WTC11 (cell line): ENCODE data around the gene ZNF501. TPM values are rescaled to one million over a fixed set of nuclear protein-coding genes. Genes with fewer than 3 reads are reported as not detected.
A peak's percentile ranks its signal among the peaks of the same experiment; 100 is the strongest.

Source experiments
- ATAC-seq: fragments of 200-7000 bp; cut with Tn5 transposase; 2 replicates; pipeline ENCODE4 v1.10.0; 2021; ENCODE audit warnings: mild to moderate bottlenecking, moderate library complexity
- CTCF ChIA-PET: fragments of 300-600 bp; sonication (Branson Sonifier 250); formaldehyde crosslinking; loops from one replicate; lab custom pipeline; 2021; ENCODE audit warnings: antibody characterized with exemption; lab: Charles Lee
- POLR2A ChIA-PET: fragments of 350-600 bp; sonication (Branson Sonifier 250); formaldehyde crosslinking; loops from one replicate; lab custom pipeline; 2021; ENCODE audit warnings: antibody characterized with exemption; lab: Charles Lee
- DNase-seq: peaks from one replicate; pipeline ENCODE4 v3.0.0; 2021; ENCODE audit warnings: low spot score
- H3K27ac Mint-ChIP-seq: 2 replicates; pipeline ENCODE4 v1.8.0; 2021; ENCODE audit warnings: mixed read lengths
- H3K27me3 Mint-ChIP-seq: 2 replicates; pipeline ENCODE4 v1.8.0; 2021; ENCODE audit warnings: low read depth, mild to moderate bottlenecking, moderate library complexity, mixed read lengths
- H3K36me3 Mint-ChIP-seq: 2 replicates; pipeline ENCODE4 v1.8.0; 2021; ENCODE audit warnings: mixed read lengths
- H3K4me1 Mint-ChIP-seq: 2 replicates; pipeline ENCODE4 v1.8.0; 2022; ENCODE audit warnings: mixed read lengths
- H3K4me3 Mint-ChIP-seq: 2 replicates; pipeline ENCODE4 v1.8.0; 2021; ENCODE audit warnings: mild to moderate bottlenecking, moderate library complexity, mixed read lengths
- H3K9me3 Mint-ChIP-seq: 2 replicates; pipeline ENCODE4 v1.8.0; 2021; ENCODE audit warnings: mixed read lengths
- AFF4 ChIP-seq: sonication (generic); formaldehyde crosslinking; IDR thresholded peaks from 2 replicates; pipeline ENCODE4 v1.8.1; 2023; ENCODE audit warnings: mild to moderate bottlenecking, missing genetic modification reagents, borderline replicate concordance
- ATF2 ChIP-seq: sonication (generic); formaldehyde crosslinking; IDR thresholded peaks from 2 replicates; pipeline ENCODE4 v1.8.1; 2022; ENCODE audit warnings: low read depth, missing genetic modification reagents, borderline replicate concordance
- CBFB ChIP-seq: sonication (generic); formaldehyde crosslinking; IDR thresholded peaks from 2 replicates; pipeline ENCODE4 v1.8.1; 2022; ENCODE audit warnings: mild to moderate bottlenecking, low read depth, missing genetic modification reagents
- CREM ChIP-seq: sonication (generic); formaldehyde crosslinking; IDR thresholded peaks from 2 replicates; pipeline ENCODE4 v1.8.1; 2022; ENCODE audit warnings: mild to moderate bottlenecking, missing genetic modification reagents, moderate library complexity
- ESRRA ChIP-seq: sonication (generic); formaldehyde crosslinking; IDR thresholded peaks from 2 replicates; pipeline ENCODE4 v1.8.1; 2022; ENCODE audit warnings: mild to moderate bottlenecking, missing genetic modification reagents, borderline replicate concordance
- FOXJ3 ChIP-seq: sonication (generic); formaldehyde crosslinking; IDR thresholded peaks from 2 replicates; pipeline ENCODE4 v1.9.0; 2021; ENCODE audit warnings: missing genetic modification reagents, mild to moderate bottlenecking, borderline replicate concordance
- FOXK1 ChIP-seq: sonication (generic); formaldehyde crosslinking; IDR thresholded peaks from 2 replicates; pipeline ENCODE4 v1.8.0; 2022; ENCODE audit warnings: mild to moderate bottlenecking, moderate library complexity, missing genetic modification reagents
- IRF2 ChIP-seq: sonication (generic); formaldehyde crosslinking; IDR thresholded peaks from 2 replicates; pipeline ENCODE4 v1.8.0; 2022; ENCODE audit warnings: low read depth, missing genetic modification reagents, borderline replicate concordance
- JAZF1 ChIP-seq: fragments of 250-450 bp; sonication (Bioruptor Pico); IDR thresholded peaks from 2 replicates; pipeline ENCODE4 v1.9.0; 2021; ENCODE audit warnings: moderate library complexity, mild to moderate bottlenecking, inconsistent platforms
- JUN ChIP-seq: sonication (generic); formaldehyde crosslinking; IDR thresholded peaks from 2 replicates; pipeline ENCODE4 v1.8.0; 2023; ENCODE audit warnings: mild to moderate bottlenecking, missing genetic modification reagents
- KAT7 ChIP-seq: sonication (generic); formaldehyde crosslinking; IDR thresholded peaks from 2 replicates; pipeline ENCODE4 v1.8.1; 2023; ENCODE audit warnings: missing genetic modification reagents, mild to moderate bottlenecking, borderline replicate concordance
- MYBL2 ChIP-seq: sonication (generic); formaldehyde crosslinking; IDR thresholded peaks from 2 replicates; pipeline ENCODE4 v1.8.1; 2023; ENCODE audit warnings: mild to moderate bottlenecking, moderate library complexity, missing genetic modification reagents
- NFYB ChIP-seq: sonication (generic); formaldehyde crosslinking; conservative IDR thresholded peaks from 2 replicates; pipeline ENCODE4 v1.8.0; 2022; ENCODE audit warnings: low read depth, missing genetic modification reagents
- NR3C1 ChIP-seq: sonication (generic); formaldehyde crosslinking; conservative IDR thresholded peaks from 2 replicates; pipeline ENCODE4 v1.8.1; 2023; ENCODE audit warnings: low read depth, mild to moderate bottlenecking, missing genetic modification reagents
- SMAD4 ChIP-seq: sonication (generic); formaldehyde crosslinking; IDR thresholded peaks from 2 replicates; pipeline ENCODE4 v1.8.0; 2022; ENCODE audit warnings: mild to moderate bottlenecking, missing genetic modification reagents
- SOX15 ChIP-seq: fragments of 250-450 bp; sonication (Bioruptor Pico); IDR thresholded peaks from 2 replicates; pipeline ENCODE4 v1.9.0; 2021; ENCODE audit warnings: mild to moderate bottlenecking
- SP1 ChIP-seq: sonication (generic); formaldehyde crosslinking; conservative IDR thresholded peaks from 2 replicates; pipeline ENCODE4 v1.8.1; 2022; ENCODE audit warnings: missing genetic modification reagents
- TEAD1 ChIP-seq: sonication (generic); formaldehyde crosslinking; IDR thresholded peaks from 2 replicates; pipeline ENCODE4 v1.8.0; 2022; ENCODE audit warnings: mild to moderate bottlenecking, missing genetic modification reagents
- ZNF121 ChIP-seq: sonication (generic); formaldehyde crosslinking; IDR thresholded peaks from 2 replicates; pipeline ENCODE4 v1.8.0; 2023; ENCODE audit warnings: missing genetic modification reagents
- ZNF138 ChIP-seq: sonication (generic); formaldehyde crosslinking; conservative IDR thresholded peaks from 2 replicates; pipeline ENCODE4 v1.8.1; 2022; ENCODE audit warnings: mild to moderate bottlenecking, moderate library complexity, missing genetic modification reagents
- ZNF317 ChIP-seq: sonication (generic); formaldehyde crosslinking; IDR thresholded peaks from 2 replicates; pipeline ENCODE4 v1.8.1; 2023; ENCODE audit warnings: low read depth, mild to moderate bottlenecking, moderate library complexity, missing genetic modification reagents, borderline replicate concordance
- ZNF416 ChIP-seq: fragments of 250-450 bp; sonication (Bioruptor Pico); IDR thresholded peaks from 2 replicates; pipeline ENCODE4 v1.9.0; 2021; ENCODE audit warnings: mild to moderate bottlenecking, inconsistent platforms
- ZNF671 ChIP-seq: fragments of 250-450 bp; sonication (Bioruptor Pico); IDR thresholded peaks from 2 replicates; pipeline ENCODE4 v1.8.0; 2021; ENCODE audit warnings: mild to moderate bottlenecking
- total RNA-seq: library from RNA; stranded (reverse); gene quantifications from 3 replicates; pipeline ENCODE4 v1.2.3, GENCODE V29; 2021
- TF ChIP-seq, protein P1 (sequence below): sonication (generic); formaldehyde crosslinking; IDR thresholded peaks from 2 replicates; pipeline ENCODE4 v1.8.0; 2022; ENCODE audit warnings: missing genetic modification reagents
- TF ChIP-seq, protein P2 (sequence below): sonication (generic); formaldehyde crosslinking; IDR thresholded peaks from 2 replicates; pipeline ENCODE4 v1.8.0; 2022; ENCODE audit warnings: mild to moderate bottlenecking, missing genetic modification reagents
- TF ChIP-seq, protein P3 (sequence below): sonication (generic); formaldehyde crosslinking; IDR thresholded peaks from 2 replicates; pipeline ENCODE4 v1.8.0; 2022; ENCODE audit warnings: mild to moderate bottlenecking, missing genetic modification reagents

The ZNF501 gene
- total RNA-seq, 1 experiment from 2014 or later, result 8.8 TPM

DNA sequence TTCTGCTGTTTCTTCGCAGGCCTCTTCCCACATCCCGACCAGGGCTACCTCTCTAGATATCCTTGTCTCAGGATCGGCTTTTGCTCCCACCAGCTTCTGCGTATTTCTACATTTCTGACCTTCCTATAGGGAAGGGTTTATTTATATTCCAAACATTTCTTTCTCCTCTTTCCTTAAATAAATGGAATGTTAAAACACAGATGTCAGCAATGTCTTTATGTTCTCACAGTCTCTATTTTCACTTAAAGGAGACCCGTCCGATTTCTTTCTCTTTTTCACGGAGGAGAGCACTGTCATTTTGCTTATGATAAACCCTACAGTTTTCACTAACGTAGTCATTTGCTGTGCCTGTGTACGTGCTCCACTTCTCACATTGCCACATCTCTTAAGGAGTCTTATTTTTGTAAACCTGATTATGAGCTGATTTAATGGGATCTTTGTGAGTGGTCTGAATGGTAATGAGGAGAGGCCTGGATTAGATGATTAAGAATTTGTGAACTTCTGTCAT lies 32.8 kb downstream of the ZNF501 start:
- ATAC-seq, result no peak
- Mint-ChIP-seq H3K27me3 (no peaks in the 10 kb centered on the region; the same call in 1 of the 2 replicates), H3K27ac (peak overlapping the region; percentile 95), H3K4me1 (peaks cover 16% of the 10 kb centered on the region), H3K9me3 (peaks cover 35% of the 10 kb centered on the region), H3K4me3 (peak overlapping the region; percentile 90), H3K36me3 (peaks cover 58% of the 10 kb centered on the region)
- DNase-seq, result no peak
- ChIA-PET POLR2A (interaction anchor here (0.6 to 1.8 kb wide), 8 partner anchors 33 to 1780 kb away, joined by 3 to 10 read pairs (median 4); partner anchors contain the start of genes EXOSC7, TCAIM, ZDHHC3 and ZNF501), CTCF (interaction anchor here (0.8 to 2.0 kb wide), 4 partner anchors 15 to 230 kb away, joined by 3 to 6 read pairs (median 4); no protein-coding TSS in a partner anchor)
- TF ChIP-seq MYBL2 (no peak), ATF2 (no peak), NFYB (CRISPR knock-in tag) (no peak), ZNF416 (CRISPR knock-in tag) (no peak), CBFB (CRISPR knock-in tag) (no peak), FOXJ3 (no peak), FOXK1 (CRISPR knock-in tag) (no peak), TEAD1 (CRISPR knock-in tag) (no peak), AFF4 (CRISPR knock-in tag) (no peak), SOX15 (no peak), IRF2 (CRISPR knock-in tag) (no peak), ZNF317 (no peak)
- TF ChIP-seq, protein P1, sequence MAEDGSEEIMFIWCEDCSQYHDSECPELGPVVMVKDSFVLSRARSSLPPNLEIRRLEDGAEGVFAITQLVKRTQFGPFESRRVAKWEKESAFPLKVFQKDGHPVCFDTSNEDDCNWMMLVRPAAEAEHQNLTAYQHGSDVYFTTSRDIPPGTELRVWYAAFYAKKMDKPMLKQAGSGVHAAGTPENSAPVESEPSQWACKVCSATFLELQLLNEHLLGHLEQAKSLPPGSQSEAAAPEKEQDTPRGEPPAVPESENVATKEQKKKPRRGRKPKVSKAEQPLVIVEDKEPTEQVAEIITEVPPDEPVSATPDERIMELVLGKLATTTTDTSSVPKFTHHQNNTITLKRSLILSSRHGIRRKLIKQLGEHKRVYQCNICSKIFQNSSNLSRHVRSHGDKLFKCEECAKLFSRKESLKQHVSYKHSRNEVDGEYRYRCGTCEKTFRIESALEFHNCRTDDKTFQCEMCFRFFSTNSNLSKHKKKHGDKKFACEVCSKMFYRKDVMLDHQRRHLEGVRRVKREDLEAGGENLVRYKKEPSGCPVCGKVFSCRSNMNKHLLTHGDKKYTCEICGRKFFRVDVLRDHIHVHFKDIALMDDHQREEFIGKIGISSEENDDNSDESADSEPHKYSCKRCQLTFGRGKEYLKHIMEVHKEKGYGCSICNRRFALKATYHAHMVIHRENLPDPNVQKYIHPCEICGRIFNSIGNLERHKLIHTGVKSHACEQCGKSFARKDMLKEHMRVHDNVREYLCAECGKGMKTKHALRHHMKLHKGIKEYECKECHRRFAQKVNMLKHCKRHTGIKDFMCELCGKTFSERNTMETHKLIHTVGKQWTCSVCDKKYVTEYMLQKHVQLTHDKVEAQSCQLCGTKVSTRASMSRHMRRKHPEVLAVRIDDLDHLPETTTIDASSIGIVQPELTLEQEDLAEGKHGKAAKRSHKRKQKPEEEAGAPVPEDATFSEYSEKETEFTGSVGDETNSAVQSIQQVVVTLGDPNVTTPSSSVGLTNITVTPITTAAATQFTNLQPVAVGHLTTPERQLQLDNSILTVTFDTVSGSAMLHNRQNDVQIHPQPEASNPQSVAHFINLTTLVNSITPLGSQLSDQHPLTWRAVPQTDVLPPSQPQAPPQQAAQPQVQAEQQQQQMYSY (CRISPR knock-in tag), result no peak
- TF ChIP-seq, protein P2, sequence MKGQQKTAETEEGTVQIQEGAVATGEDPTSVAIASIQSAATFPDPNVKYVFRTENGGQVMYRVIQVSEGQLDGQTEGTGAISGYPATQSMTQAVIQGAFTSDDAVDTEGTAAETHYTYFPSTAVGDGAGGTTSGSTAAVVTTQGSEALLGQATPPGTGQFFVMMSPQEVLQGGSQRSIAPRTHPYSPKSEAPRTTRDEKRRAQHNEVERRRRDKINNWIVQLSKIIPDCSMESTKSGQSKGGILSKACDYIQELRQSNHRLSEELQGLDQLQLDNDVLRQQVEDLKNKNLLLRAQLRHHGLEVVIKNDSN (CRISPR knock-in tag), result no peak
- TF ChIP-seq, protein P3, sequence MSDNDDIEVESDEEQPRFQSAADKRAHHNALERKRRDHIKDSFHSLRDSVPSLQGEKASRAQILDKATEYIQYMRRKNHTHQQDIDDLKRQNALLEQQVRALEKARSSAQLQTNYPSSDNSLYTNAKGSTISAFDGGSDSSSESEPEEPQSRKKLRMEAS (CRISPR knock-in tag), result no peak

- Mint-ChIP-seq H3K27ac (peak overlapping the region; percentile 95), H3K4me3 (peak overlapping the region; percentile 90), H3K36me3 (peaks cover 58% of the 10 kb centered on the region), H3K27me3 (no peaks in the 10 kb centered on the region; the same call in 1 of the 2 replicates), H3K4me1 (peaks cover 16% of the 10 kb centered on the region), H3K9me3 (peaks cover 37% of the 10 kb centered on the region)
- POLR2A ChIA-PET, result interaction anchor here (1.6 kb wide), 1 partner anchor 178 kb away, joined by 6 read pairs; the partner anchor contains the start of gene ZNF660
- DNase-seq, result no peak
- ATAC-seq, result no peak
- CTCF ChIA-PET, result interaction anchor here (0.8 to 2.0 kb wide), 3 partner anchors 101 to 230 kb away, joined by 3 to 6 read pairs (median 4); no protein-coding TSS in a partner anchor
- no peak for TF ChIP-seq SP1 (CRISPR knock-in tag)
- no peak for TF ChIP-seq NR3C1 (CRISPR knock-in tag)
- TF ChIP-seq CREM, result no peak
- no peak for TF ChIP-seq ZNF671 (CRISPR knock-in tag)
- no peak for TF ChIP-seq SMAD4 (CRISPR knock-in tag)
- TF ChIP-seq JUN (CRISPR knock-in tag), result no peak
- TF ChIP-seq FOXK1 (CRISPR knock-in tag), result no peak
- no peak for TF ChIP-seq ZNF121 (CRISPR knock-in tag)
- no peak for TF ChIP-seq KAT7 (CRISPR knock-in tag)
- no peak for TF ChIP-seq ZNF138 (CRISPR knock-in tag)
- TF ChIP-seq CBFB (CRISPR knock-in tag), result no peak
- no peak for TF ChIP-seq ESRRA (CRISPR knock-in tag)
- TF ChIP-seq ZNF317, result no peak
- no peak for TF ChIP-seq JAZF1 (CRISPR knock-in tag)
These were observed 33.3 kb downstream of the ZNF501 start for GRCh38 chr3:44762690-44763089.
